Parathyroid adenoma (tissue), 2 donors: Measurements from ENCODE around the gene ANKDD1A.

Experiments used
- H2AFZ ChIP-seq: fragments of 300-600 bp; sonication (generic); one replicate; pipeline ENCODE4 v1.7.0; 2017; ENCODE audit warnings: antibody characterized with exemption, mild to moderate bottlenecking
- H3K27ac ChIP-seq: fragments of 300-600 bp; sonication (generic); one replicate; pipeline ENCODE4 v1.7.0; 2017
- H3K27me3 ChIP-seq: fragments of 300-600 bp; sonication (generic); one replicate; pipeline ENCODE4 v1.7.0; 2017; ENCODE audit warnings: low read length; ENCODE audit not compliant: control insufficient read depth, insufficient read depth
- H3K36me3 ChIP-seq: fragments of 300-600 bp; sonication (generic); one replicate; pipeline ENCODE4 v1.7.0; 2017; ENCODE audit warnings: low read length; ENCODE audit not compliant: control insufficient read depth, insufficient read depth
- H3K4me1 ChIP-seq: fragments of 300-600 bp; sonication (generic); one replicate; pipeline ENCODE4 v1.7.0; 2017; ENCODE audit warnings: control low read depth
- H3K4me2 ChIP-seq: fragments of 300-600 bp; sonication (generic); one replicate; pipeline ENCODE4 v1.7.0; 2017; ENCODE audit warnings: low read length
- H3K4me3 ChIP-seq: fragments of 300-600 bp; sonication (generic); one replicate; pipeline ENCODE4 v1.7.0; 2017; ENCODE audit warnings: low read depth, low read length
- H3K79me2 ChIP-seq: fragments of 300-600 bp; sonication (generic); one replicate; pipeline ENCODE4 v1.7.0; 2017; ENCODE audit warnings: control low read depth
- H3K9ac ChIP-seq: fragments of 300-600 bp; sonication (generic); one replicate; pipeline ENCODE4 v1.7.0; 2017; ENCODE audit warnings: mild to moderate bottlenecking
- H3K9me3 ChIP-seq: fragments of 300-600 bp; sonication (generic); one replicate; pipeline ENCODE4 v1.7.0; 2017; ENCODE audit warnings: low read length; ENCODE audit not compliant: control insufficient read depth
- TF ChIP-seq, protein P1 (sequence below): fragments of 300-600 bp; sonication (generic); IDR thresholded peaks from one replicate; pipeline ENCODE4 v1.7.0; 2017; ENCODE audit warnings: antibody characterized with exemption, mild to moderate bottlenecking
- donor health status: primary hyperparathyroidism.

ANKDD1A gene

DNA sequence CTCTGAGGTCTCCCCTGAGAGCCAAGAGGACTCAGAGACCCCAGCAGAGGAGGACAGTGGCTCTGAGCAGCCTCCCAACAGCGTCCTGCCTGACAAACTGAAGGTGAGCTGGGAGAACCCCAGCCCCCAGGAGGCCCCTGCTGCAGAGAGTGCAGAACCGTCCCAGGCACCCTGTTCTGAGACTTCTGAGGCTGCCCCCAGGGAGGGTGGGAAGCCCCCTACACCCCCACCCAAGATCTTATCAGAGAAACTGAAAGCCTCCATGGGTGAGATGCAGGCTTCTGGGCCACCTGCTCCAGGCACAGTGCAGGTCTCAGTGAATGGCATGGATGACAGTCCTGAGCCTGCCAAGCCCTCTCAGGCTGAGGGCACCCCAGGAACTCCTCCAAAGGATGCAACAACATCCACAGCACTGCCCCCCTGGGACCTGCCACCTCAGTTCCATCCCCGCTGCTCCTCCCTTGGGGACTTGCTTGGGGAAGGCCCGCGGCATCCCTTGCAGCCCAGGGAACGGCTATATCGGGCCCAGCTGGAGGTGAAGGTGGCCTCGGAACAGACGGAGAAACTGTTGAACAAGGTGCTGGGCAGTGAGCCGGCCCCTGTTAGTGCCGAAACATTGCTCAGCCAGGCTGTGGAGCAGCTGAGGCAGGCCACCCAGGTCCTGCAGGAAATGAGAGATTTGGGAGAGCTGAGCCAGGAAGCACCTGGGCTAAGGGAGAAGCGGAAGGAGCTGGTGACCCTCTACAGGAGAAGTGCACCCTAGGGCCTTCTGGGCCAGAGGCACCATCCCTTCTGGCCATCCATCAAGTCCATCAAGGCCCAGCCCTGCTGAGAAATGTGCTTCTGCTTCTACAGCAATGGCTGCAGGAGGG, 46.3 kb upstream of the ANKDD1A start:
- no peaks in the 10 kb centered on the region for H3K36me3 ChIP-seq
- H3K4me1 ChIP-seq, result no peaks in the 10 kb centered on the region
- TF ChIP-seq, protein P1, sequence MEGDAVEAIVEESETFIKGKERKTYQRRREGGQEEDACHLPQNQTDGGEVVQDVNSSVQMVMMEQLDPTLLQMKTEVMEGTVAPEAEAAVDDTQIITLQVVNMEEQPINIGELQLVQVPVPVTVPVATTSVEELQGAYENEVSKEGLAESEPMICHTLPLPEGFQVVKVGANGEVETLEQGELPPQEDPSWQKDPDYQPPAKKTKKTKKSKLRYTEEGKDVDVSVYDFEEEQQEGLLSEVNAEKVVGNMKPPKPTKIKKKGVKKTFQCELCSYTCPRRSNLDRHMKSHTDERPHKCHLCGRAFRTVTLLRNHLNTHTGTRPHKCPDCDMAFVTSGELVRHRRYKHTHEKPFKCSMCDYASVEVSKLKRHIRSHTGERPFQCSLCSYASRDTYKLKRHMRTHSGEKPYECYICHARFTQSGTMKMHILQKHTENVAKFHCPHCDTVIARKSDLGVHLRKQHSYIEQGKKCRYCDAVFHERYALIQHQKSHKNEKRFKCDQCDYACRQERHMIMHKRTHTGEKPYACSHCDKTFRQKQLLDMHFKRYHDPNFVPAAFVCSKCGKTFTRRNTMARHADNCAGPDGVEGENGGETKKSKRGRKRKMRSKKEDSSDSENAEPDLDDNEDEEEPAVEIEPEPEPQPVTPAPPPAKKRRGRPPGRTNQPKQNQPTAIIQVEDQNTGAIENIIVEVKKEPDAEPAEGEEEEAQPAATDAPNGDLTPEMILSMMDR, result no peak
- H3K27ac ChIP-seq, result no peak overlapping the region
- H3K4me2 ChIP-seq, result no peak overlapping the region
- no peak overlapping the region for H2AFZ ChIP-seq
- H3K9ac ChIP-seq, result no peak overlapping the region
- no peaks in the 10 kb centered on the region for H3K9me3 ChIP-seq
- no peaks in the 10 kb centered on the region for H3K27me3 ChIP-seq
- H3K4me3 ChIP-seq, result no peak overlapping the region
- peaks cover 4% of the 10 kb centered on the region for H3K79me2 ChIP-seq

DNA sequence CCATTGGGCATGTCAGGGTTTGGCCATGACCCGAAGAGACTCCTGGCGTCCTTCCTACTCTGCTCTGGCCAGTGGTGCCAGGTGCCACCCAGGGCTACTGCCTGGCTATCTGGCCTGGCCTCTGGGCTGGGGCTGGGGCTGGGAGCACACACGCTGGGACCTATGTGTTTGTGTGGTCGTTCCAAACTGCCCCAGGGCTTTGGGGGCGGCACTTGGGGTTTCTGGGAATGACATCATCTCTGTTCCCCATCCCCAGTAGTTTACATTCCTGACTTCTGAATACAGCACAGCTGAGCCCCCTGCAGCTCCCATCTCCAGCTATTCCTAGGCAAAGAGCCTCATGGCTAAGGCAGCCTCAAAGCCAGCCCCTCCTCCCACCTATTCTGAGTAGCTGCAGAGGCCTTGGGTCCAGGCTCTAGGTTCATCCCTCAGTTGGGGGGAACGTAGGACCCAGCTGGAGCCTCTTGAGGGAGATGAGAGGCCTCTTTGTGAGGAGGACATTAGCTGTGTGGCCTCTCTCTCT, 45.6 kb upstream of the ANKDD1A start:
- H3K4me1 ChIP-seq, result no peaks in the 10 kb centered on the region
- no peak overlapping the region for H2AFZ ChIP-seq
- TF ChIP-seq, protein P1, result no peak
- no peak overlapping the region for H3K27ac ChIP-seq
- peaks cover 4% of the 10 kb centered on the region for H3K79me2 ChIP-seq
- H3K4me2 ChIP-seq, result no peak overlapping the region
- H3K9ac ChIP-seq, result no peak overlapping the region
- no peaks in the 10 kb centered on the region for H3K27me3 ChIP-seq
- H3K36me3 ChIP-seq, result no peaks in the 10 kb centered on the region
- no peaks in the 10 kb centered on the region for H3K9me3 ChIP-seq
- no peak overlapping the region for H3K4me3 ChIP-seq

DNA sequence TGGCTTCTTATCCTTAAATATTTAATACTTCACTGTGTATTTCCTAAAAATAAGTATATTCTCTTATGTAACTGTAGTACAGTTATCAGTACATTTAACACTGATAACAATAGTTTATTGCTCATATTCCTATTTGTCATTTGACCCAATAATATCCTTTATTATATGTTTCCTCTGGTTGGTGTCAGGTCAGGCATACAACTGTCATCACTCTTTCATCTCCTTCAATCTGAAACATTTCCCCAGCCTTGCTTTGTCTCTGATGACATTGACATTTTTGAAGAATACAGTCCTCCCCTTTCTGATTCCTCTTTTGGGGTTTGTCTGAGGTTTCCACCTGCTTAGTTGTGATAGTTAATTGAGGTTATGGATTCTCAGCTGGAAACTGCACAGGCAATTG, 42.2 kb upstream of the ANKDD1A start:
- no peaks in the 10 kb centered on the region for H3K27me3 ChIP-seq
- H3K9ac ChIP-seq, result no peak overlapping the region
- H3K36me3 ChIP-seq, result no peaks in the 10 kb centered on the region
- H3K4me2 ChIP-seq, result no peak overlapping the region
- H3K27ac ChIP-seq, result no peak overlapping the region
- H3K4me3 ChIP-seq, result no peak overlapping the region
- no peaks in the 10 kb centered on the region for H3K79me2 ChIP-seq
- H2AFZ ChIP-seq, result no peak overlapping the region
- TF ChIP-seq, protein P1, result no peak
- H3K9me3 ChIP-seq, result no peaks in the 10 kb centered on the region
- no peaks in the 10 kb centered on the region for H3K4me1 ChIP-seq

DNA sequence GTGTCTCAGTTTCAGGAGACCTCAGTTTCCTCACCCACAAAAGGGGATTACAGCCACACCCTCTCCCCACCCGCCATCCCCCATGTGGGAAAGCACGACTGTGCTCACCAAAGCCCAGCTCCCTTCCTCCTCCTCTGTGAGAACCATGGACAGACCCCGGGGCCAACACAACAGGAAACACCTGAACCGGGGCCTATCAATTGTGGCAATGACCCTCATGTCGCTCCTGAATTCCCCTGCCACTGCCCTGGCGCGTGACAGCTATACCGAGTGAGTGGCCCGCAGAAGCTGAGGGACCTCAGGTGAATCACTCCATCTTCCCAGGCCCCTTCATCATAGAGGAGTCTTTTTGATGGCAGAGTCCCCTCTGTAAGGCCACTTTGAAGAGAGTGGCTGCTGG, 41.3 kb upstream of the ANKDD1A start:
- Histone ChIP-seq H3K4me2 (no peak overlapping the region), H3K4me1 (no peaks in the 10 kb centered on the region), H3K36me3 (no peaks in the 10 kb centered on the region), H3K9me3 (no peaks in the 10 kb centered on the region), H3K27me3 (no peaks in the 10 kb centered on the region), H3K9ac (no peak overlapping the region), H3K4me3 (no peak overlapping the region), H2AFZ (no peak overlapping the region), H3K79me2 (no peaks in the 10 kb centered on the region), H3K27ac (no peak overlapping the region)
- TF ChIP-seq, protein P1, result no peak
